Skeletal muscle cell (primary cell): ENCODE data around the gene APOA4.

ENCODE experiments used
- DNase-seq: peaks from one replicate; pipeline ENCODE4 v3.0.0-alpha.2; 2010; ENCODE audit warnings: low read depth
- H3K4me3 ChIP-seq: 2 replicates; pipeline ENCODE4 v1.5.1; 2011; ENCODE audit warnings: low read depth, mild to moderate bottlenecking, control low read depth, low read length, moderate library complexity

APOA4 gene

GRCh38 chr11:116787786-116788486 is 35.2 kb downstream of the APOA4 start, which contains the start of gene ZPR1:
ZPR1 (minus strand) TSS chr11:116788023; CDS start chr11:116787990, 33 bp downstream.
- no peak for DNase-seq
- peak within 1 kb of the TSS; percentile 70 for H3K4me3 ChIP-seq

- no peak for DNase-seq
- H3K4me3 ChIP-seq, result peak overlapping the region; percentile 70
Measured at GRCh38 chr11:116787436-116787785, 35.7 kb downstream of the APOA4 start.

GRCh38 chr11:116786966-116787365 is 36.1 kb downstream of the APOA4 start:
- no peak for DNase-seq
- H3K4me3 ChIP-seq, result peak overlapping the region; percentile 70

GRCh38 chr11:116786326-116786725 is 36.8 kb downstream of the APOA4 start:
- no peak for DNase-seq
- H3K4me3 ChIP-seq, result no peak overlapping the region

- no peak overlapping the region for H3K4me3 ChIP-seq
- DNase-seq, result no peak
Measured at GRCh38 chr11:116782728-116783127, 40.4 kb downstream of the APOA4 start.

- no peak for DNase-seq
- H3K4me3 ChIP-seq, result no peak overlapping the region
Measured at GRCh38 chr11:116778556-116778955, 44.5 kb downstream of the APOA4 start.

GRCh38 chr11:116777056-116777455 is 46.0 kb downstream of the APOA4 start:
- DNase-seq, result no peak
- H3K4me3 ChIP-seq, result no peak overlapping the region

GRCh38 chr11:116776522-116776984 is 46.6 kb downstream of the APOA4 start:
- H3K4me3 ChIP-seq, result no peak overlapping the region
- DNase-seq, result no peak

GRCh38 chr11:116775975-116776374 is 47.1 kb downstream of the APOA4 start:
- no peak for DNase-seq
- H3K4me3 ChIP-seq, result no peak overlapping the region

GRCh38 chr11:116774661-116775060 is 48.4 kb downstream of the APOA4 start:
- DNase-seq, result no peak
- no peak overlapping the region for H3K4me3 ChIP-seq

GRCh38 chr11:116773203-116774097 is 49.7 kb downstream of the APOA4 start:
- no peak for DNase-seq
- H3K4me3 ChIP-seq, result peak overlapping the region; percentile 83

- peak within 1 kb of the TSS; percentile 83 for H3K4me3 ChIP-seq
- peak; percentile 42 for DNase-seq
Measured at GRCh38 chr11:116772443-116773202, 50.5 kb downstream of the APOA4 start, which contains the start of gene BUD13. BUD13 (minus strand) TSS chr11:116772987; CDS start chr11:116772964, 23 bp downstream.

- peak overlapping the region; percentile 83 for H3K4me3 ChIP-seq
- no peak for DNase-seq
Measured at GRCh38 chr11:116771935-116772334, 51.2 kb downstream of the APOA4 start.
